ENCODE data around the gene KSR2.

DNA sequence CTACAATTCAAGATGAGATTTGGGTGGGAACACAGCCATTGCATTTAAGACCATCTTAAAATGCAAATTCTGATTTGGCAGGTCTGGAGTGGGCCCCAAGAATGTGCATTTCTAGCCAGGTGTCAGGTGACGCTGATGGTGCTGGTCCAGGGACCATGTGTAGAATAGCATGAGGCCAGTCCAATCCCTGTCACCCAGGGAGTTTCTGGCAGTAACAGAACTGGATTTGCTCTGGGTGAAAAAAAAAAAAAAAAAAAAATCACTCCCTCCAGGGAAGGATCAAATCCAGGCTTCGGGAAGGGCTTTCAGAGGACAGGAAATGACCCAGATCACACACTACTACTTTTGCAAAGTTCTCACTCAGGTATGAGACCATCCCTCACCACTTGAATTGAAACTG, 394.1 kb downstream of the KSR2 start:
- TF ChIP-seq, protein P1, sequence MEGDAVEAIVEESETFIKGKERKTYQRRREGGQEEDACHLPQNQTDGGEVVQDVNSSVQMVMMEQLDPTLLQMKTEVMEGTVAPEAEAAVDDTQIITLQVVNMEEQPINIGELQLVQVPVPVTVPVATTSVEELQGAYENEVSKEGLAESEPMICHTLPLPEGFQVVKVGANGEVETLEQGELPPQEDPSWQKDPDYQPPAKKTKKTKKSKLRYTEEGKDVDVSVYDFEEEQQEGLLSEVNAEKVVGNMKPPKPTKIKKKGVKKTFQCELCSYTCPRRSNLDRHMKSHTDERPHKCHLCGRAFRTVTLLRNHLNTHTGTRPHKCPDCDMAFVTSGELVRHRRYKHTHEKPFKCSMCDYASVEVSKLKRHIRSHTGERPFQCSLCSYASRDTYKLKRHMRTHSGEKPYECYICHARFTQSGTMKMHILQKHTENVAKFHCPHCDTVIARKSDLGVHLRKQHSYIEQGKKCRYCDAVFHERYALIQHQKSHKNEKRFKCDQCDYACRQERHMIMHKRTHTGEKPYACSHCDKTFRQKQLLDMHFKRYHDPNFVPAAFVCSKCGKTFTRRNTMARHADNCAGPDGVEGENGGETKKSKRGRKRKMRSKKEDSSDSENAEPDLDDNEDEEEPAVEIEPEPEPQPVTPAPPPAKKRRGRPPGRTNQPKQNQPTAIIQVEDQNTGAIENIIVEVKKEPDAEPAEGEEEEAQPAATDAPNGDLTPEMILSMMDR (IDR thresholded peaks at IDR 0.05) = no peak
- no peak for TF ChIP-seq POLR2A (IDR thresholded peaks at IDR 0.05)
